ENCODE results near the gene LAIR1.
A peak's percentile ranks its signal among the peaks of the same experiment; 100 is the strongest.
"Not testable (repeated sequence)": the region's sequence is repeated elsewhere in the genome, so short reads cannot be mapped to it uniquely, and the experiment has no call there.

LAIR1 gene

GRCh38 chr19:54364775-54365257, at the start of gene LAIR1:
TSS of gene LAIR1 (minus strand) at chr19:54364931. CDS start at chr19:54364804, 127 bp downstream.
- DNase-seq (ENCODE audit: extremely low read depth in 1 of 2, low read depth in 1 of 2), result peak in 1 of 2 donors; percentile 39

DNA sequence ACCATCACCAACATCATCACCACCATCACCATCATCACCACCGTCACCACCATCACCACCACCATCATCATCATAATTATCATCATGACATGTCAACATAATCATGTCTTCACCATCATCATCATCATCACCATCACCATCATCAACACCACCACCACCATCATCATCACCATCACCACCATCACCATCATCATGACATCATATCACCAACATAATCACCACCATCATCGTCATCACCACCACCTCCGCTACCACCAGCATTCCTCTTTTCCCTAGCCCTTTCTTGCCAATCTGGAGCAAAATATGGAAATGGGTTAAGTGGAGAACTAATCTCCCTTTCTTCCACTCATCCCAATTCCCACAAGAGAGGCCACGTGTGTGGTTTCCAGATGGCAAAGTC, 49.4 kb upstream of the LAIR1 start:
- no peak for DNase-seq (ENCODE audit: extremely low read depth in 1 of 2, low read depth in 1 of 2)

GRCh38 chr19:54412877-54413276, 48.1 kb upstream of the LAIR1 start:
- DNase-seq (ENCODE audit: extremely low read depth in 1 of 2, low read depth in 1 of 2), result no peak

GRCh38 chr19:54411033-54411432, 46.3 kb upstream of the LAIR1 start:
- DNase-seq (ENCODE audit: extremely low read depth in 1 of 2, low read depth in 1 of 2), result no peak

GRCh38 chr19:54408456-54409026, 43.8 kb upstream of the LAIR1 start:
- DNase-seq (ENCODE audit: extremely low read depth in 1 of 2, low read depth in 1 of 2), result no peak

DNA sequence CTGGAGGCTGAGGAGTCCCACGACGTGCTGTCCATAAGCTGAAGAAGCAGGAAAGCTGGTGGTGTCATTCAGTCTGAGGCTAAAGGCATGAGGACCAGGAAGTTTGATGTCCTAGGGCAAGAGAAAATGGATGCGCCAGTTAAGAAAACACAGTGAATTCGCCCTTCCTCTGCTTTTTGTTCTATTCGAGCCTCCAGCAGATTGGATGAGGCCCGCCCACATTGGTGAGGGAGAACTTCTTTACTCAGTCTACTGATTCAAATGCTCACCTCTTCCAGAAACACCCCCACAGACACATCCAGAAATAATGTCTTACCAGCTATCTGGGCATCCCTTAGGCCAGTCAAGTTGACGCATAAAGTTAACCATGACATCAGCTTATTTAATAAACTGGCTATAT, 43.0 kb upstream of the LAIR1 start:
- no peak for DNase-seq (ENCODE audit: extremely low read depth in 1 of 2, low read depth in 1 of 2)

DNA sequence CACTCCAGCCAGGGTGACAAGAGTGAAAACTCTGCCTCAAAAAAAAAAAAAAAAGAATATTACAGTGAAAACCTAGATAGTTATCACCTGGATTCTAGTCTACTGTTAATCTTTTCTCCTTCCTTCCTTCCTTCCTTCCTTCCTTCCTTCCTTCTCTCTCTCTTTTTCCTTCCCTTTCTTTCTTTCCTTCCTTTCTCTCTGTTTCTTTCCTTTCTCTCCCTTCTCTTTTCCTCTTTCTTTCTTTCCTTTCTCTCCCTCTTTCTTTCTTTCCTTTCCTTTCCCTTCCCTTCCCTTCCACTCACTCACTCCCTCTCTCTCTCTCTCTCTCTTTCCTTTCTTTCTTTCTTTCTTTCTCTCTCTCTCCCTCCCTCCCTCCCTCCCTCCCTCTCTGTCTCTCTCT, 40.9 kb upstream of the LAIR1 start:
- DNase-seq (ENCODE audit: extremely low read depth in 1 of 2, low read depth in 1 of 2), result no peak

- DNase-seq (ENCODE audit: extremely low read depth in 1 of 2, low read depth in 1 of 2), result no peak
Measured at GRCh38 chr19:54403054-54403453, 38.3 kb upstream of the LAIR1 start.

- no peak for DNase-seq (ENCODE audit: extremely low read depth in 1 of 2, low read depth in 1 of 2)
Measured at GRCh38 chr19:54400913-54401312, 36.2 kb upstream of the LAIR1 start.

GRCh38 chr19:54399189-54399588, 34.5 kb upstream of the LAIR1 start:
- DNase-seq (ENCODE audit: extremely low read depth in 1 of 2, low read depth in 1 of 2), result no peak

- DNase-seq (ENCODE audit: extremely low read depth in 1 of 2, low read depth in 1 of 2), result no peak
Measured at GRCh38 chr19:54395685-54396084, 31.0 kb upstream of the LAIR1 start.

DNA sequence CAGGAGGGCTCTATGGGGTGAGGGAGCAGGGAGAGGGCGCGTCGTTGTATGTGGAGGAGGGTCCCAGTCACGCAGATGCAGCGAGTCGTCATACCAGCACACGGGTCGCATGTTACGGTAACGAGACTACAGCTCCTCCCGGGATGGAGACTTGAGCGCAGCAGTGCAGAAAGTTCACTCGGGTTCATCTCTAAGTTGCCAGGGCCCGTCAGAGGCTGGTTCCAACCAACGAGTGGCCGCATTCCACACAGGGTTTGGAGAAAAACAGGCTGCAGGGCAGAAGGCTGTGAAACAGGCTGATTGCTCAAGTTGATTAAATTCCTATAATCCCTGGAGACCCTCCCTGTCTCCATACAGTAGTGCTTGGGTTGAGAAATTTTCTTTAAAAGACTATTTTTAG, 28.6 kb upstream of the LAIR1 start:
- DNase-seq (ENCODE audit: extremely low read depth in 1 of 2, low read depth in 1 of 2), result no peak

DNA sequence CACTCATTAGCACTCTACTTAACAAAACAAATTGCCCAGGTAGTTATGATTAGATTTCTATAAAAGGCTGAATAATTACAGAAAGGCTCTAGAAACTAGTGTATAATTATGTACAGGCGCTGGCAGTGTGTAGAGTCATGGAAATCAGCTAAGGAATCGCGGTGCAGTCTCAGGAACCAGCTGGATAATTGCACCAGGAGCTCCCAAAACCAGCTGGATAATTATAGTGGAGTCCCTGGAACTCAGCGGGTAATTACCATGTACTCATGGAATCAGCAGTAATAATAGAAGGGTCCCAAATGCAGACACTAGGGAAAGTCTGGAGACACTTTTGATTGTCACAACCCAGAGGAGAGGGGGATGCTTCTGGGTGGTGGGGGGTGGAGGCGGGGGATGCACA, 27.4 kb upstream of the LAIR1 start:
- DNase-seq (ENCODE audit: extremely low read depth in 1 of 2, low read depth in 1 of 2), result no peak

GRCh38 chr19:54391589-54392061, 26.9 kb upstream of the LAIR1 start:
- DNase-seq (ENCODE audit: extremely low read depth in 1 of 2, low read depth in 1 of 2), result no peak

- DNase-seq (ENCODE audit: extremely low read depth in 1 of 2, low read depth in 1 of 2), result peak in 1 of 2 donors; percentile 45
Measured at GRCh38 chr19:54390942-54391577, 26.3 kb upstream of the LAIR1 start.

- DNase-seq (ENCODE audit: extremely low read depth in 1 of 2, low read depth in 1 of 2), result no peak
Measured at GRCh38 chr19:54389553-54389952, 24.8 kb upstream of the LAIR1 start.

GRCh38 chr19:54388802-54389139, 24.0 kb upstream of the LAIR1 start:
- DNase-seq (ENCODE audit: extremely low read depth in 1 of 2, low read depth in 1 of 2), result no peak

GRCh38 chr19:54387991-54388801, 23.5 kb upstream of the LAIR1 start:
- DNase-seq (ENCODE audit: extremely low read depth in 1 of 2, low read depth in 1 of 2), result no peak

- DNase-seq (ENCODE audit: extremely low read depth in 1 of 2, low read depth in 1 of 2), result no peak
Measured at GRCh38 chr19:54383330-54383729, 18.6 kb upstream of the LAIR1 start.

DNA sequence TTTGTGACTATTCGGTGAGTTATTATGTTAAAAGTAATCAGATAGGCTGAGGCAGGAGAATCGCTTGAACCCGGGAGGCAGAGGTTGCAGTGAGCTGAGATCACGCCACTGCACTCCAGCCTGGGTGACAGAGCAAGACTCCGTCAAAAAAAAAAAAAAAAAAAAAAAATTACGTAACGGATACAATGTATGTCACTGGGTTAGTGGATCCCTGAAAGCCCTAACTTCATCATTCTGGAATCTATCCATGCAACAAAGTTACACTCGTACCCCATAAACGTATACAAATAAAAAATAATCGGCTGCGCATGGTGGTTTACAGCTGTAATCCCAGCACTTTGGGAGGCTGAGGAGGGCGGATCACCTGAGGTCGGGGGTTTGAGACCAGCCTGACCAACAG, 17.3 kb upstream of the LAIR1 start:
- DNase-seq (ENCODE audit: extremely low read depth in 1 of 2, low read depth in 1 of 2), result not testable (repeated sequence)

- no peak for DNase-seq (ENCODE audit: extremely low read depth in 1 of 2, low read depth in 1 of 2)
Measured at GRCh38 chr19:54380897-54381296, 16.2 kb upstream of the LAIR1 start.

GRCh38 chr19:54379187-54379678, 14.5 kb upstream of the LAIR1 start:
- no peak for DNase-seq (ENCODE audit: extremely low read depth in 1 of 2, low read depth in 1 of 2)
